HG03097 (cell line): Measurements from ENCODE around the gene REV3L.
"Not testable (repeated sequence)": the region's sequence is repeated elsewhere in the genome, so short reads cannot be mapped to it uniquely, and the experiment has no call there.

ENCODE experiments used
- ATAC-seq: cut with Tn5 transposase; IDR thresholded peaks from one replicate; pipeline ENCODE4 v1.9.1; 2021; ENCODE audit not compliant: unreplicated experiment, low FRiP score

Gene REV3L

DNA sequence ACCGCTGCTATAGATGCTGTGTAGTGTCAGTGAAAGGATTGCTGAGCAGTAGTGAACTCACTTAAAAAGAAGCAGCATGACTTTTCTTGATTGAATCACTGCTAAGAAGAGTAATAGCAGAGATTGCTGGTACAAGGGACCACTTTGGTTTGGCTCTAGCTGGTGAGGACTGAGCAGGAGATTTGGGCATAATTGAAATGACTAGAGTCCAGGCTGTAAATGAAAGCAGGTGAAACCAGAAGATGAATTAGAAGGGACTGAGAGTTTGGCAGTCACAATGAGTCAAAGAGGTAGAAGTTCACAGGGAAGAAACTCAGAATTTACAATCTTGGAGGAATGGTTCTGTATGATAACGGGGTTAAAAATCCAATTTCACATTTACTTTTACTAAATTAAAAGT lies 19.1 kb upstream of the REV3L start:
- ATAC-seq = no peak

- no peak for ATAC-seq
Measured at GRCh38 chr6:111499269-111499793, 16.3 kb upstream of the REV3L start.

DNA sequence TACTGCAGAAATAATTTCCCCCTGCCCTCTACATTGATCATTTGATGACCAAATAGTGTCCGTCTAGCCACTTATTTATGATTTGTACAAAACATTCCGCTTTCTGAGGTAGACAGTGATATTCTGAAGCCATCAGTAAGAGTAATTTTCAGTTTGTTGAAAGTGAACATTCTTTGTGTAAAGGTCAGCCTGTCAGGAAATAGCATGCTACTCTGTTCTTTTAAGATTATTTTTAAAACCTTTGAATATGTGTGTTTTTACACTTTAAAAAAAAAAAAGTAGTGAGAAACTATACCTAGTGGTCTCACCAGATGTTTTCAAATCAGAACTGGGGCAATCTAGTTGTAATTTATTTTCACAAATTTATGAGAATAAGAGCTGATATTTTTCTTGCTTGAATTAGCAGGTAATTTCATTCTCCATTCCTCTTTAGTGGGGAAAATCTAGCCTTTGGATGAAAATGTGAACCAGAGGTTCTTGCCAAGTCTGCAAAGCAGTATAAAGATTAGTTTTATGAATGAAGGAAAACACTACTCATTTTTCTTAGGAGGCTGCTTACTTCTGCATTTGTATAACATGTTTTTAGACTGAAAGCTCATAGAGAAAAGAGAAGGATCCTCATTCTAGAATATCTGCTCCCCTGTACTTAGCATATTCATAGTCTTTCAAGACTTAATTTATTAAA lies 12.1 kb upstream of the REV3L start:
- ATAC-seq = no peak

DNA sequence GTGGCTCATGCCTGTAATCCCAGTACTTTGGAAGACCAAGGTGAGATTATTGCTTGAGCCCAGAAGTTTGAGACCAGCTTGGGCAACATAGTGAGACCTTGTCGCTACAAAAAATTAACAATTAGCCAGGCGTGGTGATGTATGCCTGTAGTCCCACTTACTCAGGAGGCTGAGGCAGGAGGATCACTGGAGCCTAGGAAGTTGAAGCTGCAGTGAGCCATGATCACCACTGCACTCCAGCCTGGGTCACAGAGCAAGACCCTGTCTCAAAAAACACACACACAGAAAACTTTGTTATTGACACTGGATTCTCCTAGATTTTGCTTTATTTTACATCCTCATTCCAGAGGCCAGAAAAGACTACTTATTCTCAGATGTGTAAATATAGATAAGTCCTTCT lies 9.5 kb upstream of the REV3L start:
- ATAC-seq = no peak

- ATAC-seq = no peak
Measured at GRCh38 chr6:111490067-111490466, 7.0 kb upstream of the REV3L start.

GRCh38 chr6:111487661-111488060 lies 4.6 kb upstream of the REV3L start:
- ATAC-seq = peak; percentile 25

- no peak for ATAC-seq
Measured at GRCh38 chr6:111486921-111487320, 3.9 kb upstream of the REV3L start.

GRCh38 chr6:111486475-111486874 lies 3.5 kb upstream of the REV3L start:
- ATAC-seq = no peak

- no peak for ATAC-seq
Measured at GRCh38 chr6:111485342-111485741, 2.3 kb upstream of the REV3L start.

GRCh38 chr6:111484633-111484930 lies 1.6 kb upstream of the REV3L start:
- ATAC-seq = no peak

DNA sequence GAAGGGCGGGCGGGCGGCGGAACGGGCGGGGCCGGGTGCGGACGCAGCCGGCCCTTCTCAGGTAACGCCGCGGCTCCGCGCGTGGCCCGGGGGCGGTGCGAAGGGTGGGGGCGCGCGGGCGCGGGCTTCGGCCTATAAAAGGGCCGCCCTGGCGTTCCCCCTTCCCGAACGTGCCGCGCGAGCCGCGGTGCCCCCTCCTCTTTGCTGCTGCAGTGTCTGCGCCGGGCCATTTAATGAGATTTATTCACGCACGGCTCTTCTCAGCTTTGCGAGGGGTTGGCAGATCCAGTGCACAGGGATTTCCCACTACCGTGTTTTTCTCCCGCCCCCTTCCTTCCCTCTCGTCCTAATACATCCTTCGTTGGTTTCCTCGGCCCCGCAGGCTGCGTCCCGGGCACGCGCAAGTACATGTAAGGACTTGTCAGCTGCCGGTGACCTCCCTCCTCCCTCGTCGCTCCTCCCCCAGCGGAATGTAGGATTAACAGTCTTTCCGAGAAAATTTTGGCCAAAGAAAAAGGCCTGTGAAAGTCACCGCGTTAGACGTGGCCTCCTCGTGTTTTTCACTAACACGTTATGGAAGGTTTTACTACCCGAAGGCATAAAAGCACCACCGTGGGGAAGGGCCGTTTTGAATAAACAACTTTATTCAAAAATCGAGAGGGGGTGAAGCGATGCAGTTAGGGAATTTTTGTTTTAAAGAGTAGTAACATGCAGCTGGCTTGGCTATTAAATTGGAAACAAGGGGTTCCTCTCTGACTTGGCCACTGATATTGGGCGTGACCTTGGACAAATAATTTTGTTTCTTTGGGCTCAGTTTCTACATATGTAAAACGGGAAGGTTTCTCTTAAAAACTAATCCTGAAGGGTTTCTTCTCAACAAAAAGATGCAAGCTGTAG lies 966 bp upstream of the REV3L start:
- ATAC-seq = peak; percentile 48

DNA sequence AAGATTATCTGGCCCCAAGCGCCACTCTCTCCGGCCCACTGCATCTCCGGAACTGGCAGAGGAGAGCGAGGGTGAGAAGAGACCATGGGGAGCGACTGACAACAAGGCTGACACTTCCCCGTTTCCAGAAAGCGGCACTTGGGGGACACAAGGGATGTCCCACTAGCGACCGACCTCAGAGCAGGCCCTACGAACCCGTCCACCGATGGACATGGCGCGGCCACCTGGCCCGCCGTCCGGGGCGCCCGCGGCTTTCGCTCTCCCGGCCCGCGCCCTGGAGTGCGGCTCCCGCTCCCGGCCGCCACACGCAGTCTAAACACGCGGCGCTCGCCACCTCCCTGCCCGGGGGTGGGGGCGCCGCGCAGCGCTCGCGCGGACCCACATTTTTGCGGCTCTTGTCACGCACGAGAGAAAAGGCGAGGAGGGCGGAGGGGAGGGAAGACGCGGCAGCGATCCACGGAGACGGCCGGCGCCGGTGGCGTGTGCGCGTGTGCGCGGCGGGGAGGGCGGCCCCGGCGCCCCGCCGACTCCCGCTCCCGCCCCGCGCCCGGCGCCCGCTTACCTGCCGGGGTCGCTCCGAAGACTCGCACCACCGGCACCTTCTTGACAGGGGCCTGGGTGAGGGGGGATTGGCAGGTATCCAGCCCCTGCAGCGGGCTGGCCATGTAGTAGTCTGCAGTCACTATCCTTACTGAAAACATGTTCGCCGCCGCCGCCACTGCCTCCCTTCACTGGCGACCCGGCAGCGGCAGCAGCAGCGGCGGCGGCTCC lies 645 bp downstream of the REV3L start:
- ATAC-seq = peak; percentile 15

DNA sequence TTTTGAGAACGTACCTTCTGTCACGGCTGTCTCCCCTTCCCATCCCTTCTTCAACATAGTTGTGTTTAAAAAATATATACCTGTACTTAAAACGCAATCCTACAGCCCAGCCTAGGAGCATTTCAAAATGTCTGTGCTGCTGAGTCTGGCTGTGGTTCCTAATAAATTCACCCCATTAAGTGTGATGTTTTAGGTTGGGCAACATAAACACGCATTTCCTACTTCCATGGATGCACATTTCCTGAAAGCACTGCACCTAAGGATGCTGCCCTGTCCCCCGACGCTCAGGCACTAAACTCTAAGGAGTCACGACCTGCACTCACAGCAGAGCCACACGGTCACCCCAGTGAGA lies 1.2 kb downstream of the REV3L start:
- no peak for ATAC-seq

DNA sequence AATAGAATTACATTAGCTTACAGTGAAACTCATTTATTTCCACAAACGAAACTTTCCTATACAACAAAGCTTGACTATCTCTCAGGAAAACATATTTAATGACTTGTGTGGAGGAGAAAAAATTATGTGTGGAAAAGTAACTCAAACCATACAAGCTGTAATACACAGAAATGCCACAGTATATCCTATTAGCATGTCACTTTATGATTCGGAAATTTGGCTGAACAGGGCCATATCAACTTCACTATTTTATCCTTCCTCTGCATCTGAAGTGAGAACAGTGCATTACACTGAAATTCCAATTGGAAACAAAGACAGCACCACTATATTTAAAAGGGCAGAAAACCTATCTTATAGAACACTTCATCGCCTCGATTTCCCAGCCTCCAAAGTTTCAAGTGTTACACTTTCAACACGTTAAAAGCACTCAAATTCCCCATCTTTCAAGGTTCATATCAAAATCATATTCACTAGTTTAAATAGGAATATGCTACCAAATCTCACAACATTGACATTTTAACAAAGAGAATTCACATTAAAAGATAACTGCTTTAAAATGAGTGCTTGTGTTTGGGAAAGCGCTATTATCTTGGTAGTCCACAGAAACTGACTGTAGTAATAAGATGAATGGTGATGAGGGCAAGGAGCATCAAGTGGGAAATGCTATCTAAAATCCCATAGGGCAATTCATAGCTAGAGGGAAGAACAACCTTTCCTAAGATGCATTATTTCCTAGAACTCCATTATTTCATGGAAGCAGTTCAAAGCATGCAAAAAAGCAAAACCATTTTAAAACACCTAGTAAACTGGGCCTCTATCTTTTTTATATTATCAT lies 1.8 kb downstream of the REV3L start:
- no peak for ATAC-seq

GRCh38 chr6:111478749-111479148 lies 4.3 kb downstream of the REV3L start:
- no peak for ATAC-seq

DNA sequence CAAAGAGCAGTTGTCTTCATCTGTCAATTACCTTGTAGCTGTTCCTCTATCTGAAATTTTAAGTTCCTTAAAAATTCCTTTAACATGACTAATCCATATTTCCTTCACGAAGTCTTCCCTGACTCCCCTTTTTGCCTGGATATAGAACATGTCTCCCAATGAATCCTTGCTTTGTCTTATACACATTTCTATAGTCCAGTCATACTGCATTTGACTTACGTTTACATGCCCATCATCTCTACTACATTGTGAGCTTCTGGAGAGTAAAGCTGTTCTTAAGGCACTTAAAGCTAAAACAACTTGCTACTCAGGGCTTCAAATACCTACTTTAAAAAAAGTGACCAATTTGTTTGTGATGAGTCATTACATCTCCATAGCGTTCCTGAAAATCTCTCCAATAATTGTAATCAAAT lies 4.9 kb downstream of the REV3L start:
- no peak for ATAC-seq

DNA sequence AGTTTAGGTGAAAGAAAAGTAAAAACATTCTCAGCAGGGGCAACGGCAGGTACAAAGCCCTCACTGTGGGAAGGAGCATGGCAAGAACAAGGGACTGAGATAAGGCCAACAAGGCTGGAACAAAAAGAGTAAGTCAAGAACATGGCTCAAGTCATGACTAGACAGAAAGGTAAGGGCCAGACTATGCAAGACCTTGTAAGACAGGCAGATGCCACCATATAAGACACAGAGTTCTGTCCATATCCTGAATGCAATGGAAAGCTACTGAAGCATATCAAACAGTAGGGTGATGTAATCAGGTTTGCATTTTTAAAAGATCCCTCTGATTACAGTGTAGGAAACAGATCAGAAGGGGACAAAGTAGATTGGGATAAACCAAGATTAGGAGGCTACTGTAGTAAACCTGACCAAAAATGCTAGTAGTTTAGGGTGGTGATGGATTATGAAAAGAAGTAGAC lies 5.5 kb downstream of the REV3L start:
- no peak for ATAC-seq

- not testable (repeated sequence) for ATAC-seq
Measured at GRCh38 chr6:111476061-111476460, 7.0 kb downstream of the REV3L start.

- no peak for ATAC-seq
Measured at GRCh38 chr6:111474771-111475170, 8.2 kb downstream of the REV3L start.

DNA sequence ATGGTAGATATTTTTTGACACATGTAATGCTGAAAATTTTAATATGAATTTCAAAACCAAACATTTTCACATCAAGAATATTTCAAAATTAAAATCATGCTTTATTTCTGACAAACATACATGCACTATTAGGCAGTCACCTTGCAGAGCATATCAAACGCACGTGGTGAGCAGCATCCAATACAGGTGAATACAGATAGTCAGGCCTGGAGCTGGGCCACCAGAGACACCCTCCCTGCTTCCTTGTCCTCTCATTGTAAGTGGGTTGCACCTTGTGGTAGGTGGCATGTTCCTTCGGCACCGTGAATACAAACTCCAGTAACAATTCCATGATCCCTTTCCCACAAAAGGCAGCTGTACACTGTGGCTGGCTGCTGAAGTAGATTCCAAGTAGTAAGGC lies 8.9 kb downstream of the REV3L start:
- no peak for ATAC-seq
